Lung microvascular endothelial cell (primary cell): Measurements from ENCODE around the gene TMEM190. TPM values are rescaled to one million over a fixed set of nuclear protein-coding genes. Genes with fewer than 3 reads are reported as not detected.

ENCODE experiments used
- DNase-seq, 2 donors: peaks; one replicate each; pipeline versions ENCODE4 v3.0.0 to v3.0.0-alpha.2; 2010; ENCODE audit warnings: low read depth in 2 of 2
- total RNA-seq: library from RNA; depleted of rRNA; stranded (reverse); fragments of >200 nt; gene quantifications from 2 replicates; pipeline ENCODE4 v1.2.1, GENCODE V29; 2014

Gene TMEM190
- total RNA-seq, 1 donor from 2014 or later: not detected

GRCh38 chr19:55369653-55370304 is 6.8 kb upstream of the TMEM190 start:
- DNase-seq: no peak

- DNase-seq: no peak
Measured at GRCh38 chr19:55370305-55370988, 6.2 kb upstream of the TMEM190 start, which contains the start of gene IL11. Gene IL11, minus strand, starts transcription at chr19:55370463. Its CDS starts 153 bp downstream, at chr19:55370310.

GRCh38 chr19:55372316-55373081 is 4.1 kb upstream of the TMEM190 start:
- DNase-seq: no peak

- DNase-seq: no peak
Measured at GRCh38 chr19:55373306-55373992, 3.2 kb upstream of the TMEM190 start.

GRCh38 chr19:55373993-55374757 is 2.5 kb upstream of the TMEM190 start:
- no peak for DNase-seq

GRCh38 chr19:55377356-55378131 is 918 bp downstream of the TMEM190 start:
- no peak for DNase-seq

- no peak for DNase-seq
Measured at GRCh38 chr19:55379174-55379573, 2.5 kb downstream of the TMEM190 start.

- DNase-seq: no peak
Measured at GRCh38 chr19:55382013-55382412, 5.4 kb downstream of the TMEM190 start.

- no peak for DNase-seq
Measured at GRCh38 chr19:55382522-55383054, 6.0 kb downstream of the TMEM190 start.

- DNase-seq: peak; percentile 77 to 86
Measured at GRCh38 chr19:55383279-55384130, 6.9 kb downstream of the TMEM190 start.

GRCh38 chr19:55384131-55384919 is 7.7 kb downstream of the TMEM190 start, which contains the start of gene TMEM238:
Gene TMEM238, minus strand, starts transcription at chr19:55384292. Its CDS starts 33 bp downstream, at chr19:55384259.
- no peak for DNase-seq

GRCh38 chr19:55384920-55385723 is 8.5 kb downstream of the TMEM190 start:
- peak; percentile 93 to 95 for DNase-seq

GRCh38 chr19:55385724-55386492 is 9.3 kb downstream of the TMEM190 start, which contains the start of gene RPL28:
Gene RPL28, plus strand, starts transcription at chr19:55385932. Its CDS starts 426 bp downstream, at chr19:55386358.
- peak; percentile 98 to 99 for DNase-seq

GRCh38 chr19:55386493-55386971 is 9.9 kb downstream of the TMEM190 start:
- DNase-seq: no peak

- DNase-seq: no peak
Measured at GRCh38 chr19:55387736-55388497, 11.3 kb downstream of the TMEM190 start.
